CD14-positive monocyte (primary cell): ENCODE results near the gene RPTOR. TPM values are rescaled to one million over a fixed set of nuclear protein-coding genes. Genes with fewer than 3 reads are reported as not detected.
A peak's percentile ranks its signal among the peaks of the same experiment; 100 is the strongest.

ENCODE experiments used
- DNase-seq, 3 donors: peaks; one replicate each; pipeline ENCODE4 v3.0.0-alpha.2; 2011 to 2022
- H2AFZ ChIP-seq: 2 replicates; pipeline ENCODE4 v1.6.0; 2012; ENCODE audit warnings: mild to moderate bottlenecking, low read depth, low read length, inconsistent platforms; ENCODE audit not compliant: insufficient read depth, poor library complexity, severe bottlenecking
- H3K27ac ChIP-seq, 2 donors: 1 replicate in 1 of 2; 2 replicates in 1 of 2; pipeline ENCODE4 v1.5.1; 2012 to 2013; ENCODE audit warnings: low read length in 2 of 2, control low read depth in 1 of 2, inconsistent platforms in 1 of 2, low read depth in 1 of 2, mild to moderate bottlenecking in 1 of 2
- H3K27me3 ChIP-seq, 2 donors: one replicate each; pipeline versions ENCODE4 v1.6.0 to v1.6.1; 2011 to 2013; ENCODE audit warnings: low read length in 2 of 2; ENCODE audit not compliant: control insufficient read depth in 2 of 2, insufficient read depth in 2 of 2
- H3K36me3 ChIP-seq, 2 donors: replicated peaks in 1 of 2; 1 replicate in 1 of 2; 2 replicates in 1 of 2; pipeline versions ENCODE4 v1.5.1 to v1.6.1; 2012 to 2013; ENCODE audit warnings: low read length in 2 of 2, control low read depth in 1 of 2, inconsistent platforms in 1 of 2, mild to moderate bottlenecking in 1 of 2; ENCODE audit not compliant: insufficient read depth in 2 of 2, control insufficient read depth in 1 of 2
- H3K4me1 ChIP-seq, 2 donors: 1 replicate in 1 of 2; 2 replicates in 1 of 2; pipeline versions ENCODE4 v1.5.1 to v1.6.1; 2012 to 2013; ENCODE audit warnings: low read length in 2 of 2, control low read depth in 1 of 2, inconsistent platforms in 1 of 2, mild to moderate bottlenecking in 1 of 2, moderate library complexity in 1 of 2; ENCODE audit not compliant: insufficient read depth in 2 of 2, control insufficient read depth in 1 of 2
- H3K4me2 ChIP-seq: replicated peaks from 2 replicates; pipeline ENCODE3; 2012; ENCODE audit warnings: low read length, moderate library complexity, mild to moderate bottlenecking; ENCODE audit not compliant: poor library complexity, severe bottlenecking; ENCODE audit errors: extremely low read depth
- H3K4me3 ChIP-seq, 3 experiments: fragments of 200-600 bp in 1 of 3; sonication (generic) in 1 of 3; replicated peaks in 1 of 3; 1 replicate in 2 of 3; 2 replicates in 1 of 3; pipeline ENCODE4 v1.5.1; 2011 to 2013; ENCODE audit warnings: low read length in 3 of 3, mild to moderate bottlenecking in 3 of 3, control low read depth in 2 of 3, low read depth in 2 of 3, inconsistent platforms in 1 of 3, moderate library complexity in 1 of 3
- H3K79me2 ChIP-seq: 2 replicates; pipeline ENCODE4 v1.6.0; 2012; ENCODE audit warnings: mild to moderate bottlenecking, control low read depth, inconsistent platforms, low read length, moderate library complexity; ENCODE audit not compliant: insufficient read depth
- H3K9ac ChIP-seq: 2 replicates; pipeline ENCODE4 v1.6.0; 2017; ENCODE audit warnings: low read length, mild to moderate bottlenecking; ENCODE audit not compliant: insufficient read depth, poor library complexity, severe bottlenecking
- H3K9me3 ChIP-seq, 2 donors: replicated peaks in 1 of 2; 1 replicate in 1 of 2; 2 replicates in 1 of 2; pipeline versions ENCODE4 v1.5.1 to v1.6.1; 2012 to 2013; ENCODE audit warnings: low read length in 2 of 2, control low read depth in 1 of 2; ENCODE audit not compliant: control insufficient read depth in 1 of 2, insufficient read depth in 1 of 2
- H4K20me1 ChIP-seq: 2 replicates; pipeline ENCODE4 v1.6.0; 2012; ENCODE audit warnings: mild to moderate bottlenecking, low read length, control low read depth, moderate library complexity; ENCODE audit not compliant: insufficient read depth
- H3K27ac Mint-ChIP-seq, 7 donors: one replicate each; pipeline ENCODE4 v1.8.0; 2020; ENCODE audit warnings: mild to moderate bottlenecking in 7 of 7, mixed read lengths in 7 of 7, moderate library complexity in 6 of 7, inconsistent platforms in 2 of 7
- H3K27me3 Mint-ChIP-seq, 3 donors: one replicate each; pipeline ENCODE4 v1.8.0; 2021 to 2022; ENCODE audit warnings: low read depth in 3 of 3, mild to moderate bottlenecking in 3 of 3, mixed read lengths in 3 of 3, moderate library complexity in 3 of 3, inconsistent platforms in 1 of 3
- H3K36me3 Mint-ChIP-seq, 2 donors: one replicate each; pipeline ENCODE4 v1.8.0; 2020; ENCODE audit warnings: mixed read lengths in 2 of 2, inconsistent platforms in 1 of 2, mild to moderate bottlenecking in 1 of 2
- H3K4me1 Mint-ChIP-seq: one replicate; pipeline ENCODE4 v1.8.0; 2020; ENCODE audit warnings: mild to moderate bottlenecking, mixed read lengths
- H3K4me3 Mint-ChIP-seq, 2 donors: one replicate each; pipeline ENCODE4 v1.8.0; 2020; ENCODE audit warnings: mild to moderate bottlenecking in 2 of 2, mixed read lengths in 2 of 2, moderate library complexity in 1 of 2
- H3K9me3 Mint-ChIP-seq, 7 donors: one replicate each; pipeline ENCODE4 v1.8.0; 2020 to 2022; ENCODE audit warnings: mixed read lengths in 7 of 7, mild to moderate bottlenecking in 6 of 7, moderate library complexity in 6 of 7, inconsistent platforms in 2 of 7
- CTCF ChIP-seq: fragments of 200-600 bp; IDR thresholded peaks from one replicate; pipeline ENCODE4 v1.8.0; 2022; ENCODE audit warnings: antibody characterized with exemption, mild to moderate bottlenecking
- WGBS: methylation state at CpG from one replicate; pipeline ENCODE4 v1.1.5; 2013; ENCODE audit warnings: missing lambda C conversion rate; ENCODE audit not compliant: insufficient coverage; 5-methylcytosine and 5-hydroxymethylcytosine counted together
- intact Hi-C, 2 donors: fragments of 100-400 bp; cut with micrococcal nuclease; formaldehyde crosslinking; loops; one replicate each; pipeline versions ENCODE4 v1.15.0 to v1.15.1; 2023
- polyA plus RNA-seq, 3 donors: library from polyadenylated mRNA; depleted of rRNA in 1 of 3; unstranded in 2 of 3; stranded (reverse) in 1 of 3; fragments of 300-500 nt in 2 of 3; fragments of >200 nt in 1 of 3; fragmentation: Illumina TruSeq in 2 of 3; gene quantifications; 1 replicate in 2 of 3; 2 replicates in 1 of 3; pipeline ENCODE4 v1.2.3, GENCODE V29; 2012 to 2021

Gene RPTOR
- polyA plus RNA-seq, 3 donors, result 1.1 to 8.7 (median 2.6) TPM

GRCh38 chr17:80959330-80960036 is 414.8 kb downstream of the RPTOR start:
- DNase-seq, result no peak
- no peaks in the 10 kb centered on the region for H4K20me1 ChIP-seq
- no peaks in the 10 kb centered on the region for H3K27me3 Mint-ChIP-seq
- no peak for TF ChIP-seq CTCF
- H3K79me2 ChIP-seq, result no peaks in the 10 kb centered on the region
- no peaks in the 10 kb centered on the region for H3K9me3 Mint-ChIP-seq
- H3K9me3 ChIP-seq, result no peaks in the 10 kb centered on the region
- no peak overlapping the region for H3K9ac ChIP-seq
- H3K36me3 Mint-ChIP-seq, result peaks cover 12 to 18% of the 10 kb centered on the region in 2 donors
- no peak overlapping the region for H2AFZ ChIP-seq
- H3K4me3 Mint-ChIP-seq, result no peak overlapping the region
- no peak overlapping the region for H3K27ac ChIP-seq
- intact Hi-C loops, result no loop called here
- H3K36me3 ChIP-seq, result peaks cover 0 to 4% of the 10 kb centered on the region in 2 donors
- H3K4me1 ChIP-seq, result no peaks in the 10 kb centered on the region
- H3K27ac Mint-ChIP-seq, result peak overlapping the region in 1 of 7 donors; percentile 21
- no peaks in the 10 kb centered on the region for H3K4me1 Mint-ChIP-seq
- H3K4me3 ChIP-seq, result no peak overlapping the region
- WGBS, result 96% methylated on average over 22 of the region's 23 CpGs
- H3K27me3 ChIP-seq, result no peaks in the 10 kb centered on the region
- no peak overlapping the region for H3K4me2 ChIP-seq

GRCh38 chr17:80960037-80960796 is 415.6 kb downstream of the RPTOR start:
- no peaks in the 10 kb centered on the region for H4K20me1 ChIP-seq
- Mint-ChIP-seq H3K27me3 (no peaks in the 10 kb centered on the region), H3K36me3 (peaks cover 12 to 23% of the 10 kb centered on the region in 2 donors), H3K27ac (peak overlapping the region in 1 of 7 donors; percentile 61), H3K9me3 (no peaks in the 10 kb centered on the region), H3K4me3 (no peak overlapping the region), H3K4me1 (no peaks in the 10 kb centered on the region)
- H3K4me1 ChIP-seq, result no peaks in the 10 kb centered on the region
- DNase-seq, result no peak
- 96% methylated on average over 21 of the region's 24 CpGs for WGBS
- H3K79me2 ChIP-seq, result no peaks in the 10 kb centered on the region
- no peaks in the 10 kb centered on the region for H3K27me3 ChIP-seq
- no peaks in the 10 kb centered on the region for H3K9me3 ChIP-seq
- no peak overlapping the region for H3K27ac ChIP-seq
- peaks cover 0 to 7% of the 10 kb centered on the region in 2 donors for H3K36me3 ChIP-seq
- H3K4me3 ChIP-seq, result no peak overlapping the region
- H3K4me2 ChIP-seq, result no peak overlapping the region
- H2AFZ ChIP-seq, result no peak overlapping the region
- intact Hi-C loops, result no loop called here
- TF ChIP-seq CTCF, result no peak
- no peak overlapping the region for H3K9ac ChIP-seq
